DOHH2 (cell line): Measurements from ENCODE around the gene KIF26A.

Source experiments
- H3F3A ChIP-seq: fragments of 200-600 bp; sonication (generic), shearing (Covaris generic); 2 replicates; pipeline ENCODE4 v1.6.0; 2016; ENCODE audit warnings: antibody characterized with exemption, mild to moderate bottlenecking; ENCODE audit not compliant: control insufficient read depth, insufficient read depth
- H3K27ac ChIP-seq: fragments of 200-600 bp; sonication (generic); 2 replicates; pipeline ENCODE4 v1.5.1; 2014; ENCODE audit warnings: low read depth, mild to moderate bottlenecking, low read length, moderate library complexity
- H3K27me3 ChIP-seq: fragments of 200-600 bp; sonication (generic); 2 replicates; pipeline ENCODE4 v1.6.1; 2014; ENCODE audit warnings: mild to moderate bottlenecking, low read length, mixed read lengths; ENCODE audit not compliant: control insufficient read depth
- H3K36me3 ChIP-seq: fragments of 200-600 bp; sonication (generic); 2 replicates; pipeline ENCODE4 v1.6.1; 2014; ENCODE audit warnings: mild to moderate bottlenecking, low read length, moderate library complexity, mixed read lengths; ENCODE audit not compliant: control insufficient read depth
- H3K4me1 ChIP-seq: fragments of 200-600 bp; sonication (generic); 2 replicates; pipeline ENCODE4 v1.6.1; 2014; ENCODE audit warnings: mild to moderate bottlenecking, low read length, mixed read lengths; ENCODE audit not compliant: control insufficient read depth
- H3K4me2 ChIP-seq: fragments of 200-600 bp; sonication (generic); 2 replicates; pipeline ENCODE4 v1.6.0; 2014; ENCODE audit warnings: mild to moderate bottlenecking, low read length, moderate library complexity
- H3K4me3 ChIP-seq: fragments of 200-600 bp; sonication (generic); 2 replicates; pipeline ENCODE4 v1.5.1; 2014; ENCODE audit warnings: mild to moderate bottlenecking, low read length, mixed read lengths
- H3K79me2 ChIP-seq: fragments of 200-600 bp; sonication (generic); 2 replicates; pipeline ENCODE4 v1.6.1; 2014; ENCODE audit warnings: mild to moderate bottlenecking, low read length, mixed read lengths; ENCODE audit not compliant: control insufficient read depth
- H3K9me2 ChIP-seq: fragments of 200-600 bp; sonication (generic); replicated peaks from 2 replicates; pipeline ENCODE4 v1.6.1; 2014; ENCODE audit warnings: mild to moderate bottlenecking, low read length, mixed read lengths; ENCODE audit not compliant: control insufficient read depth
- H3K9me3 ChIP-seq: fragments of 200-600 bp; sonication (generic); 2 replicates; pipeline ENCODE4 v1.6.1; 2014; ENCODE audit warnings: antibody characterized with exemption, low read length, mixed read lengths; ENCODE audit not compliant: control insufficient read depth, insufficient read depth
- H4K20me1 ChIP-seq: fragments of 200-600 bp; sonication (generic); 2 replicates; pipeline ENCODE4 v1.6.0; 2014; ENCODE audit warnings: low read depth, mild to moderate bottlenecking, antibody characterized with exemption, low read length, moderate library complexity; ENCODE audit not compliant: control insufficient read depth, insufficient read depth
- CTCF ChIP-seq: fragments of 200-600 bp; sonication (generic); IDR thresholded peaks from one replicate; pipeline ENCODE4 v1.5.1; 2014; ENCODE audit warnings: antibody characterized with exemption, mild to moderate bottlenecking, low read depth, low read length; ENCODE audit not compliant: poor library complexity, severe bottlenecking
- EZH2phosphoT487 ChIP-seq: fragments of 200-600 bp; sonication (generic); IDR thresholded peaks from 2 replicates; pipeline ENCODE4 v1.6.1; 2017; ENCODE audit warnings: borderline replicate concordance, mild to moderate bottlenecking, antibody characterized with exemption, low read length, moderate library complexity, mixed read lengths

KIF26A gene

GRCh38 chr14:104199266-104199895, 61.0 kb downstream of the KIF26A start:
- H3K4me2 ChIP-seq = no peak overlapping the region
- TF ChIP-seq EZH2phosphoT487 (no peak), CTCF (no peak)
- H3K27ac ChIP-seq = no peak overlapping the region
- H3K4me3 ChIP-seq = no peak overlapping the region
- no peaks in the 10 kb centered on the region for H4K20me1 ChIP-seq
- H3F3A ChIP-seq = no peaks in the 10 kb centered on the region
- H3K79me2 ChIP-seq = no peaks in the 10 kb centered on the region
- no peaks in the 10 kb centered on the region for H3K36me3 ChIP-seq
- H3K4me1 ChIP-seq = peaks cover 10% of the 10 kb centered on the region
- H3K27me3 ChIP-seq = no peaks in the 10 kb centered on the region
- no peaks in the 10 kb centered on the region for H3K9me2 ChIP-seq
- no peaks in the 10 kb centered on the region for H3K9me3 ChIP-seq

- Histone ChIP-seq H3K4me3 (no peak overlapping the region), H3K27me3 (no peaks in the 10 kb centered on the region), H3K9me2 (no peaks in the 10 kb centered on the region), H3K4me2 (no peak overlapping the region), H3F3A (no peaks in the 10 kb centered on the region), H3K27ac (no peak overlapping the region), H3K9me3 (no peaks in the 10 kb centered on the region), H3K4me1 (peaks cover 10% of the 10 kb centered on the region), H3K36me3 (no peaks in the 10 kb centered on the region), H3K79me2 (no peaks in the 10 kb centered on the region), H4K20me1 (no peaks in the 10 kb centered on the region)
- TF ChIP-seq EZH2phosphoT487 (no peak), CTCF (no peak)
These were observed 61.7 kb downstream of the KIF26A start for GRCh38 chr14:104200106-104200505.

- no peak overlapping the region for H3K27ac ChIP-seq
- H3K4me1 ChIP-seq = peaks cover 10% of the 10 kb centered on the region
- H4K20me1 ChIP-seq = no peaks in the 10 kb centered on the region
- no peaks in the 10 kb centered on the region for H3K9me3 ChIP-seq
- no peaks in the 10 kb centered on the region for H3K27me3 ChIP-seq
- no peak for TF ChIP-seq EZH2phosphoT487
- TF ChIP-seq CTCF = no peak
- no peaks in the 10 kb centered on the region for H3K79me2 ChIP-seq
- H3K9me2 ChIP-seq = no peaks in the 10 kb centered on the region
- no peak overlapping the region for H3K4me2 ChIP-seq
- H3K36me3 ChIP-seq = no peaks in the 10 kb centered on the region
- no peaks in the 10 kb centered on the region for H3F3A ChIP-seq
- no peak overlapping the region for H3K4me3 ChIP-seq
These were observed 62.2 kb downstream of the KIF26A start for GRCh38 chr14:104200591-104200990.
